ENCODE measurements around the gene WWOX. TPM values are rescaled to one million over a fixed set of nuclear protein-coding genes. Genes with fewer than 3 reads are reported as not detected.

The WWOX gene
- total and polyA plus RNA-seq, 2 of the 4 experiments (the other 2 are of a cell fraction): 2.7 to 5.4 TPM

DNA sequence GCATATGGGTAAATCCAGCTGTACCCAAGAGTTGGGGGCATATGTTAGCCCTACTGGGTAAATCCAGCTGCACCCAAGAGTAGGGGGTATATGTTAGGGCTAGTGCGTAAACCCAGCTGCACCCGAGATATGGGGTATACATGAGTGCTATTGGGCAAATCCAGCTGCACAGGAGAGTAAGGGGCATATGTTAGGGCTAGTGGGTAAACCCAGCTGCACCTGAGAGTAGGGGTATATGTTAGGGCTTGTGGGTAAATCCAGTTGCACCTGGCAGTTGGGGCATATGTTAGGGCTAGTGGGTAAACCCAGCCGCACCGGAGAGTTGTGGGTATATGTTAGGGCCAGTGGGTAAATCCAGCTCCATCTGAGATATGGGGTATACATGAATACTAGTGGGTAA, 80.9 kb downstream of the WWOX start:
- Histone ChIP-seq H3K9ac (ENCODE audit: low read depth, low read length) (no peak overlapping the region), H2AK5ac (ENCODE audit: low read depth, low read length) (no peak overlapping the region), H2AK9ac (replicated peaks; ENCODE audit: low read depth, low read length, poor library complexity) (no peak overlapping the region), H4K8ac (ENCODE audit: low read depth in 2 of 2, low read length in 2 of 2) (no peak overlapping the region), H2BK120ac (ENCODE audit: low read depth, low read length) (no peak overlapping the region), H4K20me1 (ENCODE audit: insufficient read depth, low read length) (no peaks in the 10 kb centered on the region), H3K27ac (ENCODE audit: insufficient read depth, low read length) (no peak overlapping the region), H3K36me3 (ENCODE audit: control insufficient read depth, insufficient read depth, low read length) (no peaks in the 10 kb centered on the region), H3K27me3 (ENCODE audit: control insufficient read depth, insufficient read depth, low read length) (peaks cover 3% of the 10 kb centered on the region; the same call in 1 of the 2 replicates), H3K4me2 (ENCODE audit: low read depth, low read length) (no peak overlapping the region), H3K14ac (replicated peaks; ENCODE audit: low read depth, low read length) (no peak overlapping the region), H3K9me3 (ENCODE audit: control insufficient read depth, insufficient read depth, low read length) (peaks cover 2% of the 10 kb centered on the region; the same call in 1 of the 2 replicates), H3K9me1 (ENCODE audit: insufficient read depth, low read length) (peaks cover 5% of the 10 kb centered on the region; the same call in 1 of the 2 replicates), H2BK5ac (ENCODE audit: low read depth, low read length, poor library complexity, severe bottlenecking) (no peak overlapping the region), H3K18ac (ENCODE audit: low read depth, low read length) (no peak overlapping the region), H3K23ac (ENCODE audit: low read depth, low read length) (no peak overlapping the region), H3K56ac (ENCODE audit: extremely low read depth, insufficient read depth, low read length) (no peak overlapping the region), H2BK15ac (ENCODE audit: low read depth, low read length) (no peak overlapping the region), H4K5ac (ENCODE audit: low read depth, low read length) (no peak overlapping the region), H3K4me3 (ENCODE audit: insufficient read depth, low read depth, low read length) (no peak overlapping the region), H2AFZ (replicated peaks; ENCODE audit: low read length, poor library complexity) (no peak overlapping the region), H2BK20ac (ENCODE audit: low read depth, low read length) (no peak overlapping the region), H3K4ac (ENCODE audit: low read depth, low read length) (no peak overlapping the region), H3K4me1 (ENCODE audit: control insufficient read depth, insufficient read depth, low read length) (peaks cover 10% of the 10 kb centered on the region; the same call in 1 of the 2 replicates), H3K79me1 (ENCODE audit: low read depth in 1 of 2, low read length in 2 of 2) (no peaks in the 10 kb centered on the region), H4K91ac (ENCODE audit: insufficient read depth, low read depth, low read length) (no peak overlapping the region)
- in situ Hi-C loops (cut with MboI; ENCODE audit: low sequenced_read_pairs): no loop called here
- CTCF ChIA-PET: interaction anchor here (0.6 kb wide), 1 partner anchor 81 kb away, joined by 3 read pairs; the partner anchor contains the start of gene WWOX
- 86% methylated on average over 4 of the region's 4 CpGs; no CpG with 5 or more reads in 1 of the 2 experiments for WGBS, 2 experiments (ENCODE audit: extremely low coverage in 2 of 2, insufficient read length in 1 of 2)
- intact Hi-C loops (cut with micrococcal nuclease): no loop called here
- POLR2A ChIA-PET (ENCODE audit: unreplicated experiment): no interaction called here
- ATAC-seq (ENCODE audit: low read depth): no peak
- BruUV-seq (replicated peaks): no TSS peak
- TF ChIP-seq FOS (IDR thresholded peaks at IDR 0.05; ENCODE audit: low read depth, low read length): no peak
- no peak for TF ChIP-seq CEBPB (IDR thresholded peaks at IDR 0.05; ENCODE audit: low read depth, low read length)
- dilution Hi-C loops (cut with HindIII; ENCODE audit: low sequenced_read_pairs, unreplicated experiment): no loop called here
- DNase-seq: no peak
